Heart left ventricle (tissue), 16 donors: ENCODE measurements around the gene BCAR3. TPM values are rescaled to one million over a fixed set of nuclear protein-coding genes. Genes with fewer than 3 reads are reported as not detected.

Experiments
- ATAC-seq, 4 donors: fragments of 200-7000 bp; cut with Tn5 transposase; one replicate each; pipeline ENCODE4 v1.9.1; 2020 to 2022; ENCODE audit warnings: moderate library complexity in 4 of 4, mild to moderate bottlenecking in 3 of 4, moderate number of reproducible peaks in 1 of 4
- DNase-seq, 5 donors: peaks; one replicate each; pipeline ENCODE4 v3.0.0-alpha.2; 2020
- H3K27ac ChIP-seq, 12 donors: fragments of 200-600 bp; sonication (generic) in 4 of 12; one replicate each; pipeline versions ENCODE4 v1.5.0 to v1.8.0; 2016 to 2022; ENCODE audit warnings: mild to moderate bottlenecking in 2 of 12
- H3K27me3 ChIP-seq, 9 donors: fragments of 200-600 bp; sonication (generic) in 2 of 9; one replicate each; pipeline versions ENCODE4 v1.5.1 to v1.8.0; 2016 to 2022; ENCODE audit warnings: mild to moderate bottlenecking in 3 of 9
- H3K36me3 ChIP-seq, 9 donors: fragments of 200-600 bp; sonication (generic) in 2 of 9; one replicate each; pipeline versions ENCODE4 v1.5.0 to v1.8.0; 2018 to 2022; ENCODE audit warnings: mild to moderate bottlenecking in 2 of 9
- H3K4me1 ChIP-seq, 12 donors: fragments of 200-600 bp; sonication (generic) in 4 of 12; one replicate each; pipeline versions ENCODE4 v1.5.0 to v1.8.0; 2016 to 2022; ENCODE audit warnings: mild to moderate bottlenecking in 3 of 12
- H3K4me3 ChIP-seq, 12 donors: fragments of 200-600 bp; sonication (generic) in 4 of 12; one replicate each; pipeline versions ENCODE4 v1.5.0 to v1.8.0; 2017 to 2022; ENCODE audit warnings: mild to moderate bottlenecking in 9 of 12, moderate library complexity in 4 of 12
- H3K9me3 ChIP-seq, 12 donors: fragments of 200-600 bp; sonication (generic) in 4 of 12; one replicate each; pipeline versions ENCODE4 v1.5.0 to v1.8.0; 2016 to 2022; ENCODE audit warnings: mild to moderate bottlenecking in 1 of 12
- POLR2A ChIP-seq, 2 donors: fragments of 450-650 bp; IDR thresholded peaks; one replicate each; pipeline ENCODE4 v1.6.1; 2017; ENCODE audit warnings: antibody characterized with exemption in 2 of 2, mild to moderate bottlenecking in 2 of 2, moderate library complexity in 2 of 2
- WGBS, 4 donors: extraction: QIAGEN DNeasy Blood & Tissue Kit in 2 of 4; methylation state at CpG; one replicate each; pipeline versions ENCODE4 v1.1.5 to v1.1.7; 2013 to 2018; 5-methylcytosine and 5-hydroxymethylcytosine counted together
- intact Hi-C, 10 donors: fragments of 100-400 bp; cut with DNase I; formaldehyde crosslinking; loops; one replicate each; pipeline versions ENCODE4 v1.11.1 to v1.14.2; 2022
- polyA plus RNA-seq, 2 donors: library from polyadenylated mRNA; stranded (reverse); fragments of 200-250 nt; gene quantifications; one replicate each; pipeline ENCODE4 v1.2.3, GENCODE V29; 2013
- total RNA-seq, 9 donors: library from RNA; depleted of rRNA in 2 of 9; stranded (reverse); fragments of >200 nt in 2 of 9; fragmentation: NEBNext Ultra II Directional in 3 of 9; extraction: Animal tissue kit (Norgen Biotek cat#: 25700) in 3 of 9; gene quantifications; one replicate each; pipeline versions ENCODE4 v1.1.0 to v1.2.4, GENCODE V29; 2016 to 2023
- TF ChIP-seq, protein P1 (sequence below), 12 donors: fragments of 200-600 bp; sonication (generic) in 4 of 12; IDR thresholded peaks; one replicate each; pipeline versions ENCODE4 v1.5.0 to v1.8.0; 2018 to 2022; ENCODE audit warnings: antibody characterized with exemption in 12 of 12, mild to moderate bottlenecking in 5 of 12
- donor health status: ischemic (EF 13 %, LVEDD 7.1; RV severe dilation, severe dysfunction).
- donor health status: healthy with polysubstance abuse.
- donor health status: DM: no; HTN: yes; CAD: no.
- donor health status: DM: no; HTN: no; CAD: no.
- donor health status: ischemic (EF 25% LVEDD 6.9; RV normal size, moderate dysfunction).
- donor health status: ischemic (EF 25% LVEDD 5.7; RV mildly dilated, moderate dysfunction).
- donor health status: healthy.
- donor health status: DM: yes; HTN: yes; CAD: no.
- donor health status: ischemic (EF 35%, LVEDD 5.7; RV mildly dilated, moderate dysfunction).
- donor health status: nonischemic (EF 11% LVEDD 7.7; RV severe dilation, severe dysfunction).
- donor health status: DM: yes; HTN: yes; CAD: no.
- donor health status: PGD.
- donor health status: ischemic (EF 29% LVEDD 5.4; RV normal size, mild dysfunction).
- donor health status: nonischemic (EF 23%, LVEDD 6.1; RV moderate dilation, normal function).

BCAR3 gene
- total and polyA plus RNA-seq, 11 donors = 6.4 to 25.0 (median 12.9) TPM

DNA sequence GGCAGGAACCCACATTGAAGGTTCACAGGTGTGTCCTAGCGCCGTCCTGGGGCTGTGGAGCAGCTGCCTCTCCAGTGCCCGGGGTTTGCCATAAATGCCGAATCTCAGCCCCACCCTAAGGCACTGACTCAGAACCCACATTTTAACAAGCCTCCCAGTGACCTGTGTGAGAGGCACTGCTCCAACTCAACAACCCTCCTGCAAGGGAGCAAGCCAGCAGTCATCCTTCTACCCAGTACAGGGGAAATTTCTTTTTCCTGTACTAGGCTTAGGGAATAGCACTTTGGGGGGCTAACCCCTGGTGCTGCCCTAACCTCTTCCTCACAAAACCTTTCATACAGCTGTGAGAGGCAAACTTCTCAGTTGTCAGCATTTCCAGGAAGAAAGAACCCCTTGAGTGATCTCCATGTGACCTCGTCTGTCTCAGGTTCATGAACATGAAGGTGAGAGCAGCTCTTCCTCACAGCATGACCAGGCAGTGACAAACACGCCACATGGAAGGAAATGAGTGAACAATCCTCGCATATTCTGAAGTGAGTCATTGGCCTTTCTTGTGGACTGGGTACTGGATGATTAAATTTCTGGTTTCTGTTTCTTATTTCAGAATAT lies 11.4 kb upstream of the BCAR3 start:
- DNase-seq (no peak), ATAC-seq (no peak)
- Histone ChIP-seq H3K27me3 (no peaks in the 10 kb centered on the region), H3K27ac (no peak overlapping the region), H3K36me3 (no peaks in the 10 kb centered on the region), H3K4me1 (peaks cover 0 to 45% (median 0%) of the 10 kb centered on the region in 12 donors), H3K4me3 (no peak overlapping the region), H3K9me3 (no peaks in the 10 kb centered on the region)
- intact Hi-C loops = no loop called here
- TF ChIP-seq POLR2A (IDR thresholded peaks at IDR 0.05) = no peak
- TF ChIP-seq, protein P1, sequence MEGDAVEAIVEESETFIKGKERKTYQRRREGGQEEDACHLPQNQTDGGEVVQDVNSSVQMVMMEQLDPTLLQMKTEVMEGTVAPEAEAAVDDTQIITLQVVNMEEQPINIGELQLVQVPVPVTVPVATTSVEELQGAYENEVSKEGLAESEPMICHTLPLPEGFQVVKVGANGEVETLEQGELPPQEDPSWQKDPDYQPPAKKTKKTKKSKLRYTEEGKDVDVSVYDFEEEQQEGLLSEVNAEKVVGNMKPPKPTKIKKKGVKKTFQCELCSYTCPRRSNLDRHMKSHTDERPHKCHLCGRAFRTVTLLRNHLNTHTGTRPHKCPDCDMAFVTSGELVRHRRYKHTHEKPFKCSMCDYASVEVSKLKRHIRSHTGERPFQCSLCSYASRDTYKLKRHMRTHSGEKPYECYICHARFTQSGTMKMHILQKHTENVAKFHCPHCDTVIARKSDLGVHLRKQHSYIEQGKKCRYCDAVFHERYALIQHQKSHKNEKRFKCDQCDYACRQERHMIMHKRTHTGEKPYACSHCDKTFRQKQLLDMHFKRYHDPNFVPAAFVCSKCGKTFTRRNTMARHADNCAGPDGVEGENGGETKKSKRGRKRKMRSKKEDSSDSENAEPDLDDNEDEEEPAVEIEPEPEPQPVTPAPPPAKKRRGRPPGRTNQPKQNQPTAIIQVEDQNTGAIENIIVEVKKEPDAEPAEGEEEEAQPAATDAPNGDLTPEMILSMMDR (IDR thresholded peaks at IDR 0.05) = no peak
- WGBS, 4 donors = 85 to 87% (median 85%) methylated on average over 7 of the region's 7 CpGs

DNA sequence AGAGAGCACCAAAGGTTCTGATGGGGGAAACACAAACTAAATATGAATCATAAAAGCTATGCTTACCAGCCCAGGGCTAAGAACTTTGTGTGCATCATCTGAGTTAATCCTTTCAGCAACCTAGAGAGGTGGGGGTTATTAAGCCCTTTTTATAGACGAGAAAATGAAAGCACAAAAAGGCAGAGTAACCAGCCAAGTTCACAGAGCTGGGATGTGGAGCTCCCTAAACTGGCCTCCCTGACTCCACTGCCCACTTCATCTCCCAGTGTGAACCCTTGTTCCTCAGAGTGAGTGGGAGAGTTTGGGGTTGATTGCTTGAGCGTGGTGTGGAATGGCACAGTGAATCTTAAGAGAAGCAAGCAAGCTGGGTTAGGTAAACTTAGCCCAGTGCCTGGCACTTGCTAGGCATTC lies 10.8 kb upstream of the BCAR3 start:
- H3K27ac ChIP-seq = no peak overlapping the region
- H3K4me1 ChIP-seq = peaks cover 0 to 45% (median 0%) of the 10 kb centered on the region in 12 donors
- intact Hi-C loops = no loop called here
- H3K9me3 ChIP-seq = no peaks in the 10 kb centered on the region
- H3K36me3 ChIP-seq = no peaks in the 10 kb centered on the region
- 56 to 74% (median 66%) methylated on average over 2 of the region's 2 CpGs for WGBS, 4 donors
- ATAC-seq (no peak), DNase-seq (no peak)
- no peak overlapping the region for H3K4me3 ChIP-seq
- TF ChIP-seq POLR2A (IDR thresholded peaks at IDR 0.05) = no peak
- TF ChIP-seq, protein P1 (IDR thresholded peaks at IDR 0.05) = no peak
- no peaks in the 10 kb centered on the region for H3K27me3 ChIP-seq

DNA sequence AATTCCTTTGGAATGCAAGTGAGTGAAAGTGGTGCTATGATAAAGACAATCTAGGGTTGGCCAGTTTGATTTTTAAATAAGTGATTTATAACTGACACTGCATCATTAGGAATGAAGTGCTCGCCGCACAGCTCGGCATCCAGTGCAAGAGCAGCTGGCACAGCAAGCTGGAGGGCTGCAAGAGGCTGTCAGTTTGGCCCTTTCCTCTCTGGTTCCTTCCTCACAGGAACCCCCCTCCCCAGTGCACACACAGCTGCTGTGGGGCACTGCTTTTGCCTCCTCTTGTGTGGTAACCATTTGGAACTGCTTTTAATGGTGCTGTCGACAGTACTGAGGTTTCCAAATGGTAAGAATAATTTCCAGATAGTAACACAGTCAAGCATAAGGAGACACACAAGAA lies 10.4 kb upstream of the BCAR3 start:
- 63 to 86% (median 74%) methylated on average over 4 of the region's 4 CpGs for WGBS, 4 donors
- ATAC-seq = no peak

DNA sequence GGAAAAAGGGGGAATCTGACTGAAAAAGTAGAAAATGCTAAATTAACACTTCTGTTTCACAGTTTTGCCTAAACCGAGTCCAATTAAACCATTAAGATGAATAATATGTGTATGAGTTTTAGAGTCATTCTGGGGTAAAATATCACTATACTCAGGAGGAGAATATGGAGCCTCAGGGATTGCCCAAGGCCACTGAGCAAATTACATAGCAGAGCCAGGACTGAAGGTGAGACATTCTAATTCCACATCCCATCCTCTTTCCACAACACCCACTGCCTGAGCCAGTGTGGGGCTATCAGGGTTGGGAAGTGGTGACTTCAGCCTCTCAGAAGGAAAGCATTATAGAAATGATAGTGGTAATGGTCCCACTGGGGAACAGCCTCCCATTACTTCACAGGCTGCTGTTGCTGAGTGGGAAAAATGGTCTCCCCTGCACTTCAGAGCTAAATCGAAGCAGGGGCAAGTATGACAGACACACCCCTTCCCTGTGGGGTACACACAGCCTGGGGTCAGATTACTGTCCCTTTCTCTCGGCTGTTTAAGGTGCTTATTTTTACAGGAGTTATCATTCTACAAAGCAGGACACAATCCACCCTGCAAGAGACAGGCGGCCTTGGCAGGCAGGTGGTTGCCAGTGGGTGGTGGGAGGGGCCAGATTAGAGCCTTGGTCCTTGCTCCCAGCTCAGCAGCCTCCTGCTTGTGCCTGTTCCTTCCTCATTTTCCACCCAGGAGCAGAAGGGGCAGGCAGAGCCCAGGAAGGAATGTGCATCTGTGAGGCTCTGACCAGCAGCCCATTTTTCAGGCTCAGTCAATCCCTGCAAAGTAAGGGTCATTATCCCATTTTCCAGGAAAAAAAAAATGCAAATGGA lies 9.5 kb upstream of the BCAR3 start:
- TF ChIP-seq, protein P1 (IDR thresholded peaks at IDR 0.05) = no peak
- no peak for TF ChIP-seq POLR2A (IDR thresholded peaks at IDR 0.05)
- H3K4me1 ChIP-seq = peaks cover 0 to 45% (median 3%) of the 10 kb centered on the region in 12 donors
- ATAC-seq (no peak), DNase-seq (no peak)
- no peaks in the 10 kb centered on the region for H3K27me3 ChIP-seq
- 79 to 93% (median 82%) methylated on average over 3 to 4 of the region's 4 CpGs for WGBS, 4 donors
- no peaks in the 10 kb centered on the region for H3K36me3 ChIP-seq
- H3K27ac ChIP-seq = no peak overlapping the region
- intact Hi-C loops = no loop called here
- H3K4me3 ChIP-seq = no peak overlapping the region
- no peaks in the 10 kb centered on the region for H3K9me3 ChIP-seq

More for the DNA sequence above, 10.4 kb upstream of the BCAR3 start:
- TF ChIP-seq, protein P1 (IDR thresholded peaks at IDR 0.05) = no peak
- TF ChIP-seq POLR2A (IDR thresholded peaks at IDR 0.05) = no peak
- no peak for DNase-seq
- H3K9me3 ChIP-seq = no peaks in the 10 kb centered on the region
- H3K36me3 ChIP-seq = no peaks in the 10 kb centered on the region
- no peaks in the 10 kb centered on the region for H3K27me3 ChIP-seq
- no peak overlapping the region for H3K27ac ChIP-seq
- peaks cover 0 to 45% (median under 1%) of the 10 kb centered on the region in 12 donors for H3K4me1 ChIP-seq
- intact Hi-C loops = no loop called here
- no peak overlapping the region for H3K4me3 ChIP-seq
